HFF-Myc (cell line): Measurements from ENCODE around the gene USO1.
"Not testable (repeated sequence)": the region's sequence is repeated elsewhere in the genome, so short reads cannot be mapped to it uniquely, and the experiment has no call there.

Experiments used
- DNase-seq: peaks from one replicate; pipeline ENCODE4 v3.0.0-alpha.2; 2011; ENCODE audit warnings: low read depth; ENCODE audit errors: extremely low read depth
- H3K4me3 ChIP-seq: replicated peaks from 2 replicates; pipeline ENCODE4 v1.5.1; 2011; ENCODE audit warnings: low read depth, mild to moderate bottlenecking, control low read depth, low read length
- TF ChIP-seq, protein P1 (sequence below): IDR thresholded peaks from 2 replicates; pipeline ENCODE4 v1.5.1; 2012; ENCODE audit warnings: mild to moderate bottlenecking, low read depth, low read length, control low read depth; ENCODE audit errors: missing control alignments

Gene USO1

DNA sequence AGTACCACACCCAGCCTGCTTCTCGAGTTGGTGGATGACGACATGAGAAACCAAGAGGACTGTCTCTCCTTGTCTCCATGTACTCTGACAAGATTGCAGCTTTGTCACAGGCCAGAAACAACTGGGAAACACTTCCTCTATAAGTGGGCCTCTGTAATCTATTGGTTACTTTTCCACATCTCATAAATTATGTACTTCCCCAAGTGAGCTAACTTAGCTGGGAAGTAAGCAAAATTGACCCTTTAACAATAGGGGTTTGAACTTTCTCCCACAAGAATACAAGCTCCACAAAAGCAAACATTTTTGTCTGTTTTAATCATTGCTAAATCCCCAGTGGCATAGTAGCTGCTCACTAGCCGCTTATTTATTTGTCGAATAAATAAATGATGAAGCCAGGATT, 14.1 kb upstream of the USO1 start:
- H3K4me3 ChIP-seq = no peak overlapping the region
- no peak for DNase-seq
- TF ChIP-seq, protein P1, sequence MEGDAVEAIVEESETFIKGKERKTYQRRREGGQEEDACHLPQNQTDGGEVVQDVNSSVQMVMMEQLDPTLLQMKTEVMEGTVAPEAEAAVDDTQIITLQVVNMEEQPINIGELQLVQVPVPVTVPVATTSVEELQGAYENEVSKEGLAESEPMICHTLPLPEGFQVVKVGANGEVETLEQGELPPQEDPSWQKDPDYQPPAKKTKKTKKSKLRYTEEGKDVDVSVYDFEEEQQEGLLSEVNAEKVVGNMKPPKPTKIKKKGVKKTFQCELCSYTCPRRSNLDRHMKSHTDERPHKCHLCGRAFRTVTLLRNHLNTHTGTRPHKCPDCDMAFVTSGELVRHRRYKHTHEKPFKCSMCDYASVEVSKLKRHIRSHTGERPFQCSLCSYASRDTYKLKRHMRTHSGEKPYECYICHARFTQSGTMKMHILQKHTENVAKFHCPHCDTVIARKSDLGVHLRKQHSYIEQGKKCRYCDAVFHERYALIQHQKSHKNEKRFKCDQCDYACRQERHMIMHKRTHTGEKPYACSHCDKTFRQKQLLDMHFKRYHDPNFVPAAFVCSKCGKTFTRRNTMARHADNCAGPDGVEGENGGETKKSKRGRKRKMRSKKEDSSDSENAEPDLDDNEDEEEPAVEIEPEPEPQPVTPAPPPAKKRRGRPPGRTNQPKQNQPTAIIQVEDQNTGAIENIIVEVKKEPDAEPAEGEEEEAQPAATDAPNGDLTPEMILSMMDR = no peak

DNA sequence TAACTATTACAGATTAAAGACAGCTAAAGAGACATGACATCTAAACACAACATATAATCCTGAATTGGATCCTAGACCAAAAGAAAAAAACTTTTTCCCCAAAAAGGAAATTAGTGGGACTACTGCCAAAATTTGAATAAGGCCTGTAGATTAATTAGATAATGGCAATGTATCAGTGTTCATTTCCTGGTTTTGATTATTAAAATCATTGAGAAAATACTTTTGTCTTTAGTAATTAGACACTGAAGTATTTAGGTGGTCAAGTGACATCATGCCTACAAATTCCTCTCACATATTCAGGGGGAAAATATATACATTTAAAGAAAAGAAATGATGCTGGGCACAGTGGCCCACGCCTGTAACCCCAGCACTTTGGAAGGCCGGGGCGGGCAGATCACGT, 10.4 kb upstream of the USO1 start:
- no peak overlapping the region for H3K4me3 ChIP-seq
- TF ChIP-seq, protein P1 = no peak
- DNase-seq = no peak

DNA sequence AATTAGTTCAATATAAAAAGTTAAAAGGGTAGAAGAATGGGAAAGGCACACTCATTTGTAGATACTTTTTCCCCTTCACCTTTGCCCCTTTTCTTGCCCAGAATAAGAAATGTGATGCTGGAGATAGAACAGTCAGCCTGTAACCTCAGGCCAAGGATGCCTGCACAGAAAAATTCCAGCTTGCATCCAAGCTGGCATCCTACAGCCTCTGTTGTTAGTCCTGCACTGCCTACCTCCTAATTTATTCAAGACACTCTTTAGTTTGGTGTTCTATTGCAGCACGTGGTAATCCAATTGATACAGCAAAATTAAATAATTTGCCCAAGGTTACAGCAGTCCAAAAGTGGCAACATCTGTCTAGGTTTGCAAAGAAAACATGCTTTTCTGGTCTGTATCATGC, 9.7 kb upstream of the USO1 start:
- TF ChIP-seq, protein P1 = no peak
- no peak for DNase-seq
- no peak overlapping the region for H3K4me3 ChIP-seq

DNA sequence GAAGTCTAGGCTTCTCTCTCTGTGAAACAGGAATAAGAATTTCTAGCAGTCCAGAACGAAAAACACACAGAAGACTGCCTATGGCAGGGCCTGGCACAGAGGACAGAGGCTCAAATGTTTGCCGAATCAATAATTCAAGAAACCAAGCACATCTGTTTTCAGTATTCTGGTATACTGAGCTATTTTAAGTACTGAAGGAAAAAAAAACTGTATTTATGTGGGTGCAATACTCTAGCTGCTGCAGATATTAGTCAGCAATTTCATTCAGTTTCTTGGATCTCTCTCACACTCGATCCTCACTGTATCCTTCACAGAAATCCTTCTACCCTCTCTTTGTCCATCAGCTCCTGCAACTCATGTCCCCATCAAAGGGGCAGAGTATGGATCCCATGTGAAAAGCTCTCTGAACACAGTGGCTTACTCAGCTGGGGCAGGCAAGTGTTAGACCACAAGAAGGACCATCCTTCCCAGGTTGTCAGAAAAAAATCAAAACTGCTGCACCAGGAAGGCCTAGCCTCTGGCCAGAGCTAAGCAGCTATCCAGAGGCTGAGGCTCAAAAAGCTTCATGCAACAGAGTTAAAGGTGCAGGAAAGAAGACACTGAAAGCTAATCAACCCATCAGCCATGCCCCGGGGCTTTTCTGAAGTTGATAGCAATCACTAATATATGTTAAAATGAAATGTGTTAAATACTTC, 9.1 kb upstream of the USO1 start:
- H3K4me3 ChIP-seq = no peak overlapping the region
- DNase-seq = no peak

DNA sequence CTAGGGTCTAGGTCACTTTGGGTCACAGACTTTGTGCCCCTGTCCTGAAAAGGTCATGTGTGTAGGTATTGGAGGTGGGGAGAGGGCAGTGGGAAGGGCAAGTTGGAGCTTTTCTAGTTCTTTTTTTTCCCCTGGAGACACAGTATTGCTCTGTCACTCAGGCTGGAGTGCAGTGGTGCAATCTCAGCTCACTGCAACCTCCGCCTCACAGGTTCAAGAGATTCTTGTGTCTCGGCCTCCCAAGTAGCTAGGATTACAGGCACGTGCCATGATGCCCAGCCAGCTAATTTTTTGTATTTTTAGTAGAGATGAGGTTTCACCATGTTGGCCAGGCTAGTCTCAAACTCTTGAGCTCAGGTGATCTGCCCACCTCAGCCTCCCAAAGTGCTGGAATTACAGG, 8.3 kb upstream of the USO1 start:
- not testable (repeated sequence) for DNase-seq, H3K4me3 ChIP-seq

More for the DNA sequence above, 9.1 kb upstream of the USO1 start:
- TF ChIP-seq, protein P1 = no peak

DNA sequence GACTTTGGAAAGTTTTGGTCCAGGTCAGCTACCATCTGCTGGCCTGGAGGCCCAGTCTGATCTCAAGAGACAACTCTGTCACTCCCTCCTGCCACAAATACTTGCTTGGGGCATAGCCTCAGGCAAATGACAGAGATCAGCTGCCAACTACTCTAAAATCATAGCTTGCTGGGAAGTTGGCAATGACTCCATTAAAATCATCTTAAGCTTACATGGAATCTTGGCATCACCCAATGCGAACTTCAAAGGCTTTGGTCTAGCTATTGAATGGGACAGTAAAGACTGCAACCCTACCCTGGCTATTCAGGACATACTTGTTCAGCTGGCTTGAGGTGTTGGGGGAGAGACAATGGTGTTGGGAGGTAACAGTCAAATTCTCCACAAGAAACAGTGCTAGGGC, 7.0 kb upstream of the USO1 start:
- TF ChIP-seq, protein P1 = no peak
- no peak overlapping the region for H3K4me3 ChIP-seq
- no peak for DNase-seq

DNA sequence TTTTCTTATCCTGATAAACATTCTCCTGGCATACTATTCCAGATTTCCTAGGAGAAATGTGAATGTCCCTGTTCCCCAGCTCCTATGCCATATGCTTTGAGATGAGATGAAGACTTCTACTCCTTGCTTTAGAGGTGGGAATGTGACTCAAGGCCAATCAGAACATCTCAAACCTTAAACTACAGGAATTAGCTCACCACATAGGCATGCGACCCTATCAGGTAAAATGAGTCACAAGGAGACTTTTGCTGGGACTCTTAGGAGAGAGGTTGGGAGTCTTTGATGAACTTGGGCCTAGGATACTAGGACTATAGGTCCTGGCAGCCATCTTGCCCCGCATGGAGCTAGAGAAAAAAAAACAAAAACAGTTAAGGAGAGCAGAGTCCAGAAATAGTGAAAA, 5.8 kb upstream of the USO1 start:
- no peak overlapping the region for H3K4me3 ChIP-seq
- TF ChIP-seq, protein P1 = no peak
- no peak for DNase-seq
